HepG2 (cell line): ENCODE data around the gene CD4. TPM values are rescaled to one million over a fixed set of nuclear protein-coding genes. Genes with fewer than 3 reads are reported as not detected.

Source experiments
- EHMT2 ChIP-seq: fragments of 200-600 bp; sonication (generic); IDR thresholded peaks from 2 replicates; pipeline ENCODE4 v1.7.0; 2017; ENCODE audit warnings: antibody characterized with exemption, low read depth, low read length, borderline replicate concordance
- HMGA1 ChIP-seq: sonication (generic); formaldehyde crosslinking; conservative IDR thresholded peaks from 2 replicates; pipeline ENCODE4 v1.4.0; 2020; ENCODE audit warnings: missing genetic modification reagents
- MAFG ChIP-seq: sonication (generic); formaldehyde crosslinking; IDR thresholded peaks from 2 replicates; pipeline ENCODE4 v1.5.1; 2020; ENCODE audit warnings: mild to moderate bottlenecking, missing genetic modification reagents
- SIX1 ChIP-seq: sonication (generic); formaldehyde crosslinking; IDR thresholded peaks from 2 replicates; pipeline ENCODE4 v1.4.0; 2020; ENCODE audit warnings: missing genetic modification reagents, borderline replicate concordance
- SP140L ChIP-seq: sonication (generic); formaldehyde crosslinking; IDR thresholded peaks from 2 replicates; pipeline ENCODE4 v1.4.0; 2020; ENCODE audit warnings: missing genetic modification reagents, borderline replicate concordance
- TGIF2 ChIP-seq: IDR thresholded peaks from 2 replicates; pipeline ENCODE4 v1.6.1; 2016; ENCODE audit warnings: control low read depth, missing compliant biosample characterization
- ZMYM2 ChIP-seq: sonication (generic); formaldehyde crosslinking; IDR thresholded peaks from 2 replicates; pipeline ENCODE4 v1.8.0; 2022; ENCODE audit warnings: mild to moderate bottlenecking, missing genetic modification reagents
- ZNF124 ChIP-seq: sonication (generic); formaldehyde crosslinking; IDR thresholded peaks from 2 replicates; pipeline ENCODE4 v1.4.0; 2020; ENCODE audit warnings: missing genetic modification reagents
- ZNF205 ChIP-seq: IDR thresholded peaks from 2 replicates; pipeline ENCODE4 v1.6.1; 2018; ENCODE audit warnings: missing biosample characterization, missing genetic modification reagents
- ZNF343 ChIP-seq: sonication (generic); formaldehyde crosslinking; IDR thresholded peaks from 2 replicates; pipeline ENCODE4 v1.4.0; 2020; ENCODE audit warnings: mild to moderate bottlenecking, missing genetic modification reagents
- ZNF549 ChIP-seq: sonication (generic); formaldehyde crosslinking; IDR thresholded peaks from 2 replicates; pipeline ENCODE4 v1.5.0; 2020; ENCODE audit warnings: missing genetic modification reagents
- ZSCAN21 ChIP-seq: sonication (generic); formaldehyde crosslinking; IDR thresholded peaks from 2 replicates; pipeline ENCODE4 v1.8.0; 2022; ENCODE audit warnings: mild to moderate bottlenecking, missing genetic modification reagents, moderate library complexity, borderline replicate concordance
- polyA plus RNA-seq, 8 experiments: library from polyadenylated mRNA; depleted of rRNA in 3 of 8; stranded (reverse) in 7 of 8; unstranded in 1 of 8; fragments of >200 nt; fragmentation: Illumina TruSeq in 4 of 8; extraction: Trizol in 4 of 8; gene quantifications; 2 replicates each; pipeline versions ENCODE4 v1.2.1 to v1.2.3, GENCODE V29; 2011 to 2016; ENCODE audit warnings: low read depth in 4 of 8, missing spikeins in 1 of 8, mixed read lengths in 1 of 8; ENCODE audit not compliant: insufficient read depth in 1 of 8
- total RNA-seq, 5 experiments: library from RNA; depleted of rRNA; stranded (reverse); fragments of >200 nt; fragmentation: Illumina TruSeq; extraction: Trizol; gene quantifications; 2 replicates each; pipeline ENCODE4 v1.2.3, GENCODE V29; 2016; ENCODE audit warnings: low read depth in 1 of 5
- TF ChIP-seq, protein P1 (sequence below): sonication (generic); formaldehyde crosslinking; IDR thresholded peaks from 2 replicates; pipeline ENCODE4 v1.4.0; 2020; ENCODE audit warnings: missing genetic modification reagents, mild to moderate bottlenecking, borderline replicate concordance
- TF ChIP-seq, protein P2 (sequence below), 2 experiments: sonication (generic) in 1 of 2; formaldehyde crosslinking in 1 of 2; IDR thresholded peaks; 2 replicates each; pipeline versions ENCODE4 v1.4.0 to v1.6.1; 2016 to 2020; ENCODE audit warnings: borderline replicate concordance in 1 of 2, low read depth in 1 of 2, mild to moderate bottlenecking in 1 of 2, missing genetic modification reagents in 1 of 2
- TF ChIP-seq, protein P3 (sequence below): sonication (generic); formaldehyde crosslinking; conservative IDR thresholded peaks from 2 replicates; pipeline ENCODE4 v1.4.0; 2020; ENCODE audit warnings: missing genetic modification reagents

Gene CD4
- total and polyA plus RNA-seq, 2 of the 13 experiments (the other 11 are each of a cell fraction or from before 2014, with no cell fraction given), result 0.07 to 0.95 TPM

DNA sequence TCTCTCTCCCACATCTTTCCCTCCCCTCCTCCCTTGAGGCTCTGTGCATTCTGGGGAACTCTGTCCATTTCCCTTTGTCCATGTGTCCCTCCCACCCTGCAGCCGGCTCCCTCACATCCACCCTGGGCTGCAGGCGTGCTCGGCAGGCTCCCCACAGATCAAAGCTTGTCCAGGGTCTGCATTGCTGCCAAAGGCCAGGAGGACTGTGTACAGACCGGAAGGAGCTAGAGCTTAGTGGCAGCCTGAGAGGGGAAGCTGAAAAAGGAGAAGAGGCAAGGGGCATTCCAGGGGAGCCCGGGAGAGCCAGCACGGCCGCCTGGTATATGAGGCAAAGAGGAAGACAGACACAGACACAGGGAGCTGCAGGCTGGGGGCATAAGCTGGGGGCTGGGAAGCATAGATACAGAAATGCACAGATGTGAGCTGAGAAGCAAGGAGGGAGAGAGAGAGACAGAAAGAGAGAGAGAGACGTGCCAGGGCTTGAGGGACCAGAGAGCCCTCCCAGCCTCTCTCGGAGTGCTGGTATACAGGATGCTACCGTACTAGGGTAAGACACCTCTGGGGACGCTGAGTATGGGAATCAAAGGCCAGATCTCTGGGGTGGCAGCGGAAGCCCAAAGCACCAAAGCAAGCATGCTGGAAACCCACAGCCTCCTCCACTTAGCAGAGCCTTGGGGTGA lies 3.3 kb downstream of the CD4 start (continued):
- TF ChIP-seq, protein P1, sequence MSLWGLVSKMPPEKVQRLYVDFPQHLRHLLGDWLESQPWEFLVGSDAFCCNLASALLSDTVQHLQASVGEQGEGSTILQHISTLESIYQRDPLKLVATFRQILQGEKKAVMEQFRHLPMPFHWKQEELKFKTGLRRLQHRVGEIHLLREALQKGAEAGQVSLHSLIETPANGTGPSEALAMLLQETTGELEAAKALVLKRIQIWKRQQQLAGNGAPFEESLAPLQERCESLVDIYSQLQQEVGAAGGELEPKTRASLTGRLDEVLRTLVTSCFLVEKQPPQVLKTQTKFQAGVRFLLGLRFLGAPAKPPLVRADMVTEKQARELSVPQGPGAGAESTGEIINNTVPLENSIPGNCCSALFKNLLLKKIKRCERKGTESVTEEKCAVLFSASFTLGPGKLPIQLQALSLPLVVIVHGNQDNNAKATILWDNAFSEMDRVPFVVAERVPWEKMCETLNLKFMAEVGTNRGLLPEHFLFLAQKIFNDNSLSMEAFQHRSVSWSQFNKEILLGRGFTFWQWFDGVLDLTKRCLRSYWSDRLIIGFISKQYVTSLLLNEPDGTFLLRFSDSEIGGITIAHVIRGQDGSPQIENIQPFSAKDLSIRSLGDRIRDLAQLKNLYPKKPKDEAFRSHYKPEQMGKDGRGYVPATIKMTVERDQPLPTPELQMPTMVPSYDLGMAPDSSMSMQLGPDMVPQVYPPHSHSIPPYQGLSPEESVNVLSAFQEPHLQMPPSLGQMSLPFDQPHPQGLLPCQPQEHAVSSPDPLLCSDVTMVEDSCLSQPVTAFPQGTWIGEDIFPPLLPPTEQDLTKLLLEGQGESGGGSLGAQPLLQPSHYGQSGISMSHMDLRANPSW (CRISPR knock-in tag), result 0 out of 2 replicates have a peak, but pooled peaks have one; percentile 51
- TF ChIP-seq ZNF205 (CRISPR knock-in tag) (peak; percentile 73; the same call in 1 of the 2 replicates), MAFG (no peak), ZNF549 (CRISPR knock-in tag) (no peak), ZNF124 (CRISPR knock-in tag) (no peak), ZNF343 (CRISPR knock-in tag) (0 out of 2 replicates have a peak, but pooled peaks have one; percentile 16), ZMYM2 (peak; percentile 42; the same call in 1 of the 2 replicates), EHMT2 (no peak), SIX1 (CRISPR knock-in tag) (peak; percentile 25; the same call in 1 of the 2 replicates), TGIF2 (CRISPR knock-in tag) (no peak), HMGA1 (CRISPR knock-in tag) (no peak), ZSCAN21 (CRISPR knock-in tag) (peak; percentile 91), SP140L (no peak)
- TF ChIP-seq, protein P2, sequence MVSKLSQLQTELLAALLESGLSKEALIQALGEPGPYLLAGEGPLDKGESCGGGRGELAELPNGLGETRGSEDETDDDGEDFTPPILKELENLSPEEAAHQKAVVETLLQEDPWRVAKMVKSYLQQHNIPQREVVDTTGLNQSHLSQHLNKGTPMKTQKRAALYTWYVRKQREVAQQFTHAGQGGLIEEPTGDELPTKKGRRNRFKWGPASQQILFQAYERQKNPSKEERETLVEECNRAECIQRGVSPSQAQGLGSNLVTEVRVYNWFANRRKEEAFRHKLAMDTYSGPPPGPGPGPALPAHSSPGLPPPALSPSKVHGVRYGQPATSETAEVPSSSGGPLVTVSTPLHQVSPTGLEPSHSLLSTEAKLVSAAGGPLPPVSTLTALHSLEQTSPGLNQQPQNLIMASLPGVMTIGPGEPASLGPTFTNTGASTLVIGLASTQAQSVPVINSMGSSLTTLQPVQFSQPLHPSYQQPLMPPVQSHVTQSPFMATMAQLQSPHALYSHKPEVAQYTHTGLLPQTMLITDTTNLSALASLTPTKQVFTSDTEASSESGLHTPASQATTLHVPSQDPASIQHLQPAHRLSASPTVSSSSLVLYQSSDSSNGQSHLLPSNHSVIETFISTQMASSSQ (IDR thresholded peaks at IDR 0.05; ENCODE audit: low read depth), result no peak
- TF ChIP-seq, protein P2 (CRISPR knock-in tag; IDR thresholded peaks at IDR 0.05; ENCODE audit: borderline replicate concordance), result no peak
- TF ChIP-seq, protein P3, sequence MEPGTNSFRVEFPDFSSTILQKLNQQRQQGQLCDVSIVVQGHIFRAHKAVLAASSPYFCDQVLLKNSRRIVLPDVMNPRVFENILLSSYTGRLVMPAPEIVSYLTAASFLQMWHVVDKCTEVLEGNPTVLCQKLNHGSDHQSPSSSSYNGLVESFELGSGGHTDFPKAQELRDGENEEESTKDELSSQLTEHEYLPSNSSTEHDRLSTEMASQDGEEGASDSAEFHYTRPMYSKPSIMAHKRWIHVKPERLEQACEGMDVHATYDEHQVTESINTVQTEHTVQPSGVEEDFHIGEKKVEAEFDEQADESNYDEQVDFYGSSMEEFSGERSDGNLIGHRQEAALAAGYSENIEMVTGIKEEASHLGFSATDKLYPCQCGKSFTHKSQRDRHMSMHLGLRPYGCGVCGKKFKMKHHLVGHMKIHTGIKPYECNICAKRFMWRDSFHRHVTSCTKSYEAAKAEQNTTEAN, result peak; percentile 64; the same call in 1 of the 2 replicates
